Measurements from ENCODE around the gene CCZ1.
"Not testable (repeated sequence)": the region's sequence is repeated elsewhere in the genome, so short reads cannot be mapped to it uniquely, and the experiment has no call there.

GRCh38 chr7:5963205-5963604 is 64.7 kb downstream of the CCZ1 start:
- TF ChIP-seq NRF1 (IDR thresholded peaks at IDR 0.05; ENCODE audit: low read depth, low read length); CTCF (IDR thresholded peaks at IDR 0.05; ENCODE audit: control extremely low read depth in 1 of 3, insufficient read depth in 1 of 3, low read depth in 1 of 3, low read length in 3 of 3); EZH2 (IDR thresholded peaks at IDR 0.05; ENCODE audit: low read depth, low read length, severe bottlenecking); POLR2A (IDR thresholded peaks at IDR 0.05; ENCODE audit: control extremely low read depth in 1 of 2, low read depth in 2 of 2, low read length in 2 of 2): not testable (repeated sequence)

All from H1 (cell line).